ENCODE measurements around the gene MCC. TPM values are rescaled to one million over a fixed set of nuclear protein-coding genes. Genes with fewer than 3 reads are reported as not detected.

Gene MCC
- total and polyA plus RNA-seq, 2 donors (not counting 1 experiment from before 2014, with no cell fraction given) = 0.09 to 0.32 TPM

GRCh38 chr5:113195251-113195650 is 293.0 kb downstream of the MCC start:
- no peak for ATAC-seq (ENCODE audit: low read depth)
- Histone ChIP-seq H3K4me3 (ENCODE audit: control extremely low read depth in 1 of 5, extremely low read depth in 1 of 5, insufficient read depth in 1 of 5, low read depth in 2 of 5, low read length in 4 of 5) (no peak overlapping the region), H3K79me2 (ENCODE audit: control insufficient read depth, insufficient read depth, low read length) (no peaks in the 10 kb centered on the region), H3K4me1 (ENCODE audit: control insufficient read depth in 2 of 2, insufficient read depth in 2 of 2, low read length in 2 of 2) (no peaks in the 10 kb centered on the region), H3K27ac (ENCODE audit: low read length in 2 of 2) (no peak overlapping the region), H2AFZ (ENCODE audit: insufficient read depth, low read depth, low read length, poor library complexity, severe bottlenecking) (no peak overlapping the region), H3K27me3 (replicated peaks in 1 of 4; ENCODE audit: control extremely low read depth in 1 of 4, control insufficient read depth in 3 of 4, insufficient read depth in 4 of 4, low read length in 3 of 4) (peaks cover 0 to 3% (median 0%) of the 10 kb centered on the region in 4 experiments), H3K9ac (ENCODE audit: low read length) (no peak overlapping the region), H3K4me2 (replicated peaks; ENCODE audit: low read depth, low read length, poor library complexity, severe bottlenecking) (no peak overlapping the region), H3K36me3 (replicated peaks in 1 of 2; ENCODE audit: control extremely low read depth in 1 of 2, control insufficient read depth in 1 of 2, extremely low read depth in 1 of 2, insufficient read depth in 2 of 2, low read length in 1 of 2) (no peaks in the 10 kb centered on the region), H3K9me3 (ENCODE audit: control extremely low read depth in 1 of 3, control insufficient read depth in 2 of 3, insufficient read depth in 1 of 3, low read length in 2 of 3) (no peaks in the 10 kb centered on the region), H4K20me1 (ENCODE audit: control insufficient read depth, insufficient read depth, low read length, poor library complexity, severe bottlenecking) (no peaks in the 10 kb centered on the region)
- Mint-ChIP-seq H3K4me1 (no peaks in the 10 kb centered on the region), H3K27me3 (peaks cover 15% of the 10 kb centered on the region), H3K4me3 (no peak overlapping the region), H3K27ac (no peak overlapping the region), H3K9me3 (ENCODE audit: insufficient read depth) (no peaks in the 10 kb centered on the region)
- CTCF ChIA-PET = no interaction called here
- intact Hi-C loops (cut with micrococcal nuclease) = no loop called here
- WGBS (ENCODE audit: insufficient coverage) = 91% methylated on average over 1 of the region's 3 CpGs
- DNase-seq = no peak
- POLR2A ChIA-PET = no interaction called here
- no peak for TF ChIP-seq EZH2 (IDR thresholded peaks at IDR 0.05; ENCODE audit: borderline replicate concordance, insufficient read depth, low read depth, low read length, poor library complexity, severe bottlenecking)
- TF ChIP-seq CTCF (IDR thresholded peaks at IDR 0.05) = no peak

GRCh38 chr5:113194591-113194990 is 293.7 kb downstream of the MCC start:
- CTCF ChIA-PET = no interaction called here
- Mint-ChIP-seq H3K4me3 (no peak overlapping the region), H3K9me3 (ENCODE audit: insufficient read depth) (no peaks in the 10 kb centered on the region), H3K27me3 (peaks cover 12% of the 10 kb centered on the region), H3K27ac (no peak overlapping the region), H3K4me1 (no peaks in the 10 kb centered on the region)
- no peak for TF ChIP-seq CTCF (IDR thresholded peaks at IDR 0.05)
- TF ChIP-seq EZH2 (IDR thresholded peaks at IDR 0.05; ENCODE audit: borderline replicate concordance, insufficient read depth, low read depth, low read length, poor library complexity, severe bottlenecking) = no peak
- intact Hi-C loops (cut with micrococcal nuclease) = no loop called here
- H3K79me2 ChIP-seq (ENCODE audit: control insufficient read depth, insufficient read depth, low read length) = no peaks in the 10 kb centered on the region
- no peaks in the 10 kb centered on the region for H3K9me3 ChIP-seq (ENCODE audit: control extremely low read depth in 1 of 3, control insufficient read depth in 2 of 3, insufficient read depth in 1 of 3, low read length in 2 of 3)
- H3K27me3 ChIP-seq (replicated peaks in 1 of 4; ENCODE audit: control extremely low read depth in 1 of 4, control insufficient read depth in 3 of 4, insufficient read depth in 4 of 4, low read length in 3 of 4) = peaks cover 0 to 3% (median 0%) of the 10 kb centered on the region in 4 experiments
- H3K4me1 ChIP-seq (ENCODE audit: control insufficient read depth in 2 of 2, insufficient read depth in 2 of 2, low read length in 2 of 2) = no peaks in the 10 kb centered on the region
- H3K27ac ChIP-seq (ENCODE audit: low read length in 2 of 2) = no peak overlapping the region
- no peaks in the 10 kb centered on the region for H3K36me3 ChIP-seq (replicated peaks in 1 of 2; ENCODE audit: control extremely low read depth in 1 of 2, control insufficient read depth in 1 of 2, extremely low read depth in 1 of 2, insufficient read depth in 2 of 2, low read length in 1 of 2)
- H2AFZ ChIP-seq (ENCODE audit: insufficient read depth, low read depth, low read length, poor library complexity, severe bottlenecking) = no peak overlapping the region
- H3K4me2 ChIP-seq (replicated peaks; ENCODE audit: low read depth, low read length, poor library complexity, severe bottlenecking) = no peak overlapping the region
- H3K4me3 ChIP-seq (ENCODE audit: control extremely low read depth in 1 of 5, extremely low read depth in 1 of 5, insufficient read depth in 1 of 5, low read depth in 2 of 5, low read length in 4 of 5) = no peak overlapping the region
- no peaks in the 10 kb centered on the region for H4K20me1 ChIP-seq (ENCODE audit: control insufficient read depth, insufficient read depth, low read length, poor library complexity, severe bottlenecking)
- DNase-seq (no peak), ATAC-seq (ENCODE audit: low read depth) (no peak)
- H3K9ac ChIP-seq (ENCODE audit: low read length) = no peak overlapping the region
- POLR2A ChIA-PET = no interaction called here
- 100% methylated on average over 1 of the region's 5 CpGs for WGBS (ENCODE audit: insufficient coverage)

Data from B cell (primary cell).